Stimulated activated CD4-positive, alpha-beta T cell treated with anti-CD3 and anti-CD28 coated beads, Interleukin-1b, Interleukin-23, amount 100 ng/mL, for 48 hours (primary cell): ENCODE results near the gene ITGB1BP2.
A peak's percentile ranks its signal among the peaks of the same experiment; 100 is the strongest.
"Not testable (repeated sequence)": the region's sequence is repeated elsewhere in the genome, so short reads cannot be mapped to it uniquely, and the experiment has no call there.

Source experiments
- DNase-seq: peaks from one replicate; pipeline ENCODE4 v3.0.0-alpha.2; 2020

ITGB1BP2 gene

DNA sequence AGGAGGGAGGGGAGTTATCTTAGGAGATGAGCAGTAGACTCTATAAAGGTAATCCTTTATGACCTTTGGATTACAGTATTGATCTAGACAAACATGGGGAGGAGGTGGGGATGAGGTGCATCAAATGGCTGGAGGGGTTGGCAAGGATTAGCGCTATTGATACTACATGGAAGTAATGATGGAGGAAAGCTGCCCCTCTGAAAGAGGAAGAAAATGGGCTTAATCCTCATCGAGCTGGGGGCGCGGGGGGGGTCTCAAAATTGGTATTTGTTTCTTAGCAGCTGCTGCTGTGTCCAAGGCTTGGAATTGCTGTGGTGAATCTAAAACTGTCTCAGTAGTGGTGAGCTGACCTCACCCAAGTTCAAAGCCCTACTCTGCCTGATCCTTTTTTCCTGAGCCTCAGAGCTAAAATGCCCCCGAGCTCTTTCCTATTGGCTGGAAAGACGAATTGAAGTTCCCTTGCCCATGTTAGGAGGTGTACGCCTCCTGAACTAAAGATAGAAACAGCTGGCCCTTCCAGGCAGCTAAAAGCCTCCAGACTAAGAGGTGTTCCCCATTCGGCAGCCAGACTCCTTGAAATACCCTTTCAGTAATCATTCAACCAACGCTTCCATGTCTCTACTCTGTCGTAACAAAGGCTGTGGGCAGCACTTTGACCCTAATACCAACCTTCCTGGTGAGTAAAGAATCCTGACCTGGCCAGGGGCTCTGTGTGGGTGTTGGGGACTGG lies at the start of gene ITGB1BP2:
ITGB1BP2 (plus strand) TSS at position 556 of the 730 bp plus-strand sequence; CDS start at position 613, 57 bp downstream.
- DNase-seq, result no peak

DNA sequence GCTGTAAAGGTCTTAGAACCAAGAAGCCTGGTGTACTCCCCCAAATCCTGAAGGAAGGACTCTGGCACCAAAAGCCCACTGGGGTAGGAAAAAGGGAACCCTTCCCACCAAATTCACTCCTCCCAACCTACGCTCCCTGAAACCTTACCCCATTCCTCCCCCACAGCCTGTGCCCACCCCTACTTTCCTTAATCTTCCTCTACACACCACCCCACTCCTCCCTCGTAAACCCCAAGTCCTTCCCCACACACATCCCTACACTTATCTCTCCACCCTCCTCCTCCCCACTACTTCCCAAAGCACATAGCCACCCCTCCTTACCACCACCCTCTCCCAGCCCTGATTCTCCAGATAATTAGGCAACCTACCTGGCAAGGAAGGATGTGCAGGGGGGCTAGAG lies 49.3 kb upstream of the ITGB1BP2 start:
- no peak for DNase-seq

DNA sequence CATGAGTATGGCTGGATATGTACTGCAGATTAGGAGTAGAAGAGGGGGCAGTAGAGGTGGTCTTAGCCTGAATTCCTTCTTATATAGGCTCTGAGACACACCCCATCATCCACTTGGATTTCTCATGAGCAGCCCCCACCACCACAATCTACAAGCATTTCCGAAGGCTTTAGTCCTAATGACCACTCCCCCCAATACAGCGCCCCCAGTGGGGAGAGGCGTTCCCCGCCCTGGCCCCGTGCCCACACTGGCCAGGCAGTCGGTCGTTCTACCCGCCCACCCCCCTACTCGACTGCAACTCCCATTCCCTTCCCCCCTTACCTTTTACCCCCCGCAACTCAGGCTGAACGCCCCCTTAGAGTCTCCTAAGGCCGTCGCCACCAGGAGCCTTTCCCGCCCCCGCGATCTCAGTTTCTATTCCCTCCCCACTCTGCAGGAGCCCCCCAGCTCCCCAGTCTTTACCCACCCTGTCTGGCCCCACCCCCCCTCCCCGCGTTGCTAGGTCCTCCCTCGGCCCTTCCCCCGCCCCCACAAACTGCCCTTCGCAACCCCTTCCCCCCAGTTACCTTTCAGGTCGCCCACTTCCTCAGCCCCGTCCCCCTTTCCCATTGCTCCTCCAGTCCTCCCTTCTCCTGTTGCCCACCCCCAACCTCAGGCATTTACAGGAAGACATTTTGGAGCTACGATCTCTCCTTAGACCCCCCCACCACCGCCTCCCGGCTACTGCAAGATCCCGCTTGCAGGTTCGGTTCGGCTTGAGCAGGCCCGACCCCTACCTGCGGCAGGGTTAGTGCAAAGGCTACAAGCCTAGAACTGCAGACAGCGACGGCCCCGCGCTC lies 48.1 kb upstream of the ITGB1BP2 start:
- peak; percentile 27 for DNase-seq

DNA sequence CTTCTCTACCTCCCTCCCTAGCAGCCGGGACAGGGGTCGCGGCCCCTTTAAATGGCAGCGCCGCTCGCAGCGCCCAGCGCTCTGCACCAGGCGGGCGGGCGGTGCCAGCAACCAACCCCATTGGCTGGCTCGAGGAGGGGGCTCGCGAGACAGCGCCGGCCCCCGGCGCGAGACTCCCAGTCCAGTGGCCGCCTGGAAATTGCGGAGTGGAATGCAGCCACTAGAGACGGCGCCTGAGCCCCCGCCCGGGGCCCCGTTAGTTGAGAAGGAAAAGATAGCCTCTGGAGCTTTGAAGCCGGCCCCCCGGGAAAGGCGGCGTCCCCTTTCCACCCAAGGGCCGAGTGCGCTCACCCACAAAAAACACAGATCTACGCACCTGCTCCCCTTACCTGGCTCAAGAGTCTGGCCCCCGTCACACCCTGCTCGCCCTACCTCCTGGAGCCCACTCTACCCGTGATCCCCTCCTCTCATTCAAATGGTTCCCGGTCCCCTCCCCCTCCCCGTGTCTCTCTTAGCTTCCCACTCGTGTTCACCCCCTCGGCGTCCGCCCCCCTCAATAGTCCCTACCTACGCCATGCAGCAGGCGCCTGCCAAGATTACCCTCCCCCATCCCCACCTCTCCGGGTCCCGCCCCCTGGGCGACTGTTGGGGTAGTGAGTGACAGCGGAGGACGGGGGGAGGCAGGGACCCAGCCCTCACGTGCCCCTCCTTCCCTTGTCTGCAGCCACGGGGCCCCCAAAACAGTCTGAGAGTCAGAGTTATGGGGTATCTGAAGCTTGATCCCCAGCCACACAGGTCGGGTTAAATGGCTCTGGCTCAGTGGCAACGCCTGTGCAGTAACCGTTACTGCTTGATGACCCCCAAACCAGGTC lies 47.2 kb upstream of the ITGB1BP2 start, which contains the start of gene ZMYM3:
ZMYM3 (minus strand) TSS at position 49 of the 872 bp plus-strand sequence. CDS start 885 bp downstream, outside the sequence.
- DNase-seq, result peak; percentile 80

DNA sequence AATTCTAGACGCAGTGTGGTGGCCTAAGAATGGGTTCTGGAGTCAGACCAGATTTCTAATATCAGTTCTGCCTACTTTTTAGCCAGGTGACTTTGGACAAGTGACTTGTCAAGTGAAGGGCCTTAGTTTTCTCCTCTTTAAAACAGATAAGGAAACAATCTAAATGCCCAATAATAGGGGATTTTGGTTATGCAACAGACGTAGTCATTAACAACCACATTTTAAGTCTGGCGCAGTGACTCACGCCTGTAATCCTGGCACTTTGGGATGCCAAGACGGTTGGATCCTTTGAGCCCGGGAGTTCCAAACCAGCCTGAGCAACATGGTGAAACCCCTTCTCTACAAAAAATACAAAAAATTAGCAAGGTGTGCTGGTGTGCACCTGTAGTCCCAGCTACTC lies 45.5 kb upstream of the ITGB1BP2 start:
- no peak for DNase-seq

DNA sequence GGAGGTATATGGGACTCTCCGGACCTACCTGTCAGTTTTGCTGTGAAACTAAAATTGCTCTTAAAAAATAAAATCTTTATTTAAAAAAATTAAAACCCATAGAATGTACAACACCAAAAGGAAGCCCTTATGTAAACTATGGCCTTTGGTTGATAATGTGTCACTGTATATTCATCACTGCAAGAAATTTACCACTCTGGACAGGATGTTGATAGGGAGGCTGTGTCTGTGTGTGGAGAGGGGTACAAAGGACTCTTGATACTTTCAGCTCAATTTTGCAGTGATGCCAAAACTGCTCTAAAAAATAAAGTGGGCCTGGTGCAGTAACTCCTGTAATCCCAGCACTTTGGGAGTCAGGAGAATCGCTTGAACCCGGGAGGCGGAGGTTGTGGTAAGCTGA lies 44.7 kb upstream of the ITGB1BP2 start:
- DNase-seq, result no peak

DNA sequence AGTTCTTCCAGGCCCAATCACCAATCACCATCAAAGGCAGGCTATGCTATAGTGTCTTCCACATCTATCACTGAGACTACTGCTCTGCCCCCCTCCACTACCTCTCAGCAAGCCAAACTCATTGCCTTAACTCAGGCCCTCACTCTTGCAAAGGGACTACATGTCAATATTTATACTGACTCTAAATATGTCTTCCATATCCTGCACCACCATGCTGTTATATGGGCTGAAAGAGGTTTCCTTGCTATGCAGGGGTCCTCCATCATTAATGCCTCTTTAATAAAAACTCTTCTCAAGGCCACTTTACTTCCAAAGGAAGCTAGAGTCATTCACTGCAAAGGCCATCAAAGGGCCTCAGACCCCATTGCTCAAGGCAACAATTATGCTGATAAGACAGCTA lies 32.9 kb upstream of the ITGB1BP2 start:
- not testable (repeated sequence) for DNase-seq

DNA sequence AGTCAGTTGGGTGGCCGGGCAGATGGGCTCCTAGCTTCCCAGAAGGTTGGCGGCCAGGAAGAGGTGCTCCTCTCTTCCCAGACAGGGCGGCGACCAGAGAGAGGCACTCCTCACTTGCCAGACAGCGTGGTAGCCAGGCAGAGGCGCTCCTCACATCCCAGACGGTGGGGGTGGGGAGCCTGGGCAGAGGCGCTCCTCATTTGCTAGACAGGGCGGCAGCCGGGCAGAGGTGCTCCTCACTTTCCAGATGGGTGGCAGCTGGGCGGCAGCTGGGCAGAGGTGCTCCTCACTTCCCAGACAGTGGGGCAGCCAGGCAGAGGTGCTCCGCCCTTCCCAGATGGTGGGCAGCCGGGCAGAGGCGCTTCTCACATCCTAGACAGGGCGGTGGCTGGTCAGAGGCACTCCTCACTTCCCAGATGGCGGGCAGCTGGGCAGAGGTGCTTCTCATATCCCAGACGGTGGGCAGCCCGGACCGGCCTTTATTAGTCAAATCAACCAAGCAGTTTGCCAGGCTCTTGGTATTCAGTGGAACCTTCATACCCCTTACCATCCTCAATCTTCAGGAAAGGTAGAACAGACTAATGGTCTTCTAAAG lies 31.7 kb upstream of the ITGB1BP2 start:
- DNase-seq, result no peak

DNA sequence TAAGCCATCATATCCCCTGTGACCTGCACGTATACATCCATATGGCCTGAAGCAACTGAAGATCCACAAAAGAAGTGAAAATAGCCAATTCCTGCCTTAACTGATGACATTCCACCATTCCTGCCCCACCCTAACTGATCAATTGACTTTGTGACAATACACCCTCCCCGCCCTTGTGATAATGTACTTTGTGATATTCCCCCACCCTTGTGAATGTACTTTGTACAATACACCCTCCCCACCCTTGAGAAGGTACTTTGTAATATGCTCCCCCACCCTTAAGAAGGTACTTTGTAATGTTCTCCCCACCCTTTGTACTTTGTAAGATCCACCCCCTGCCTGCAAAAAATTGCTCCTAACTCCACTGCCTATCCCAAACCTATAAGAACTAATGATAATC lies 29.2 kb upstream of the ITGB1BP2 start:
- DNase-seq, result not testable (repeated sequence)

DNA sequence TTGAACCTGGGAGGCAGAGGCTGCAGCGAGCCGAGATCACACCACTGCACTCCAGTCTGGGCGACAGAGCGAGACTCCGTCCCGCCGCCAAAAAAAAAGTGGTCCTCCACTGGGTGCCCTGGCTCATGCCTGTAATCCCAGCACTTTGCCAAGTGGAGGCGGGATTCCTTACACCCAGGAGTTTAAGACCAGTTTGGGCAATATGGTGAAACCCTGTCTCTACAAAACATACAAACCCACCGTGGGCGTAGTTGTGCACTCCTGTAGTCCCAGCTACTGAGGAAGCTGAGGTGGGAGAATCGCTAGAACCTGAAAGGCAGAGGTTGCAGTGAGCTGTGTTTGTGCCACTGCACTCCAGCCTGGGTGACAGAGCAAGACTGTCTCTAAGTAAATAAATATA lies 20.2 kb upstream of the ITGB1BP2 start:
- DNase-seq, result not testable (repeated sequence)

DNA sequence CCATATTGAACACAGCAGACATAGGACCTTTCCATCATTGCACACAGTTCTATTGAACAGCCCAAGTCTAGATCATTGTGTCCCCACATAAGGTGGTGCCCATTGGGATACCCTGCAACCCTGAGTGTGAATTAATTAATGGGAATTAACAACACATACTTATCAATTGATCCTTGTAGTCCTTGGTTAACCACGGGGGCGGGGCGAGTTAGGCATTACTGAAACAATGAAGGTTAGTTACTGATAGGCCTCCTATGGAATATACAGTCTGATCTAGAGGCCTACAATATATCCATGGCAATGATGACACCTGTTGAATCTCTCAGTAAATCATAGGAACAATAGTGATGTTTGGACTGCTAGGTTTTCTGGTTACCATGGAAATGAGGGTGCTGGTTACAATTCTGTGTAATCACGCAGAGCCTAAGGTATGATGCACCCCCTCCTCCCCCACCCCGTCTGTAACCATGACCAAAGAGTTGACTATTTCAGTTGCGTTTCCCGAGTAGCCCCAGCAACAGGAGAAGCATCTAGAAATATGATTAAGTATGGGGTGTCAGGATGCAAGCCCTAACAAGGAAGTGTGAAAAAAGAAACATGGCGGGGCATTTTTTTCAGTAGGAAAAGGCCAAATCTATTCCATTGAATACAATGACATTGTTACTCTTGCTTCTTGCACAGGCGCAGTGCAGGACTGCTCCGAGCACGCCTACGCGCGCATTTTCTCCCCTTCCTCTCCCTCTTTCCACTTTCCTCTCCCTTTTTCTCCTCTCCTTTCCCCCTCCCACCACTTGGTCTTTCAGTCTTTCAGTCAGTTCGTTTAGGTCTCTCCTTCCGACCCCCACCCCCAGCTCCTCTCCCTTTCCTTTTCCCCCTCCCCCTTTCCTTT lies 18.8 kb upstream of the ITGB1BP2 start:
- DNase-seq, result peak; percentile 74

DNA sequence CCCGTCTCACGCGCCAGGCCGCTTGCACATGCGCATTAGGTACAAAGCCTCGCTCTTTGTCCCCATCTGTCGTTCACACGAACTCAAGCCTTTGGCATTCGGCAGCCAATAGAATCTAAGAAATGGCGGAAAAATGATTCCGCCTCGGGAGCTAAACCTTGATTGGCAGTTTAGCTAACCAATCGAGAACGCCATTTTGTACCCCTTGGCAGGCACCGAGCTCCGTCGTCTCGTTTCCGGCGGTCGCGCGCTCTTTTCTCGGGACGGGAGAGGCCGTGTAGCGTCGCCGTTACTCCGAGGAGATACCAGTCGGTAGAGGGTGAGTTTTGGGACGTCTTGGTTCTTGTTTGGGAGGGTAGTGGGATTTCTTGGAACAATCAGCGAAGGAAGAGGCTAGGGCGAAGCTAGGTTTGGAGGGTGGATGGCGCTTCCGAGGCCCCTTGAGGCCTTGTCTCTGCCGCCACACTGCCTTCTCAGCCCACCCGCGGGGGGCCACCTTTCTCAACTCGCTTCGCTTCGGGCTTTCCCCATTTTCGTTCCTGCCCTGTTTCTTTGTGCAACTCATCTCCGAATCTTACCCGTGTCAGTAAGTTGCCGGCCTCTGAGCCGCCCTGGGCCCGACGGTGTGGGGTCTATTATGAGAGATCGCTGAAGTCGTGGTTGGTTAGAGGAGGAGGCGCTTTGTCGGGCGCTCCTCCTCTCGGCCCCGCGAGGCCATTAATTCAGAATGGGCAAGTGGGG lies 18.0 kb upstream of the ITGB1BP2 start, which contains the start of gene NONO:
NONO (plus strand) TSS at position 233 of the 741 bp plus-strand sequence. CDS start 7,003 bp downstream, outside the sequence.
- peak; percentile 85 for DNase-seq

DNA sequence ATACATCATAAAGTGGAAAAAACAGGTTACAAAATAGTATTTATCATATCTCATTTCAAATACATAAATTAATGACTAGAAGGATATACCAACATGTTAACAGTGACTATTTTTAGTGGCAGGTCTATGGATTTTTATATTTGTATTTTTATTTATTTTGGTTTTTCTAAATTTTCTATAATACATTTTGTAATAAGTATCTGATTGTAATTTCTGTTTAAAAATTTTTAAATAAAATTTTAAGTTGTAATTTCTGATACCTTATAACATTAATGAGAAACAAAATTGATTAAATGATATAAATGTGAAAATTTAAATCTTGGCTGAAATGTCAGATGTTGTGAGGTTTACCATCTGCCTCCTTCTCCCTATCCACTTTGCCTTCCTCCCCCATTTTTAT lies 15.6 kb upstream of the ITGB1BP2 start:
- no peak for DNase-seq

DNA sequence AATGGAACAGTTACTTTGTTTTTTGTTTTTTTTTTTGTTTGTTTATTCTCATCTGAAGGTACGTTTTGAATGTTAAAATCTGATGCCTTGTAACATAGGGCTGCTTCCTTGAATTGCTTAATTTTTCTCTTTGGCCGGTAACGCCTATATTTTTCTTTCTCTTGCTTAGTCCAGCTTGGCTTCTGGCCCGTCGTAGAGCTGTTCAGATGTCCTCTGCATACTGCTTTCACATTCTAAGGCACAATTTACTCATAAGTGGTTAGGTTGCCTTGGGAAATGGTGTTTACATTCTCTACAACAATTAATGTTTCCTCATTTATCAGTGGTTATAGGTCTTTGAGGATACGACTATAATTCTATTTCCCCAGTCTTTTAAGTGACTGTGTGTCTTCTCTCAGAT lies 10.2 kb upstream of the ITGB1BP2 start:
- no peak for DNase-seq

DNA sequence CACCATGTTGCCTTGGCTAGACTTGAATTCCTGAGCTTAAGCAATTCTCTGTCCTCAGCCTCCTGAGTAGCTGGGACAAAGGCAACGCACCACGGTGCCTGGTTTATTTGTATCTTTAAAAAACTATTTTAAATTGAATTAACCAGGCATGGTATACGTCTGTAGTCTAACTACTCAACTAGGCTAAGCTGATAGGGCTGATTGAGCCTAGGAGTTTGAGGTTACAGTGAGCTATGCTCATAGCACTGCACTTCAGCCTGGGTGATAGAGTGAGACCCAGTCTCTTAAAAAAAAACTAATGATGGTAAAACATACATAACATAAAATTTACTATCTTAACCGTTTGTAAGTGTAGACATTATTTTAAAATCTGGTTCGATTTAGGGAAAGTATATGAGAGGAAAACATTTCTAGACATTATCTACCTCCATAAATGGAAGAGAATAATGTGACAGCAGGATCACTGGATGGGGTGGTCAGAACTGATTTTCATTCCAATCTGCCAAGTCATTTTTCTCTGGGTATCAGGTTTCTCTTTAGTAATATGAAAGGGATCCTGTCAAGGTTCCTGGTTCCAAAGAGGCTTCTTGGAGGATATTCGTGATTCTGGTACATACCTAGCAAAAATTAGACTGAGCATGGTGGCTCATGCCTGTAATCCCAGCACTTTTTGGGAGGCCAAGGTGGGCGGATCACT lies 8.7 kb upstream of the ITGB1BP2 start:
- no peak for DNase-seq

DNA sequence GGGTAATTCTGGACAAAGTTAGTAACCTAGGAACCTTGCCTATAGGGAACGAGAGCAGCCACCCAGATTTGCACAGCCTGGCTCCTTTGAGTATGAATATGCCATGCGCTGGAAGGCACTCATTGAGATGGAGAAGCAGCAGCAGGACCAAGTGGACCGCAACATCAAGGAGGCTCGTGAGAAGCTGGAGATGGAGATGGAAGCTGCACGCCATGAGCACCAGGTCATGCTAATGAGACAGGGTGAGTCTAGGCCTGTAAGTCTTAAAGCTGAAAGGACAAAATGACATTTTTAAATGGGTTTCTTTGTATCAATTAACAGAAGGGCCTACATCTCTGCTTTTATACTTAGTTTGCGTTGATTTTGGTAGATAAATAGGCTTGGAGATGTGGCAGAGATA lies 4.7 kb upstream of the ITGB1BP2 start:
- DNase-seq, result no peak

DNA sequence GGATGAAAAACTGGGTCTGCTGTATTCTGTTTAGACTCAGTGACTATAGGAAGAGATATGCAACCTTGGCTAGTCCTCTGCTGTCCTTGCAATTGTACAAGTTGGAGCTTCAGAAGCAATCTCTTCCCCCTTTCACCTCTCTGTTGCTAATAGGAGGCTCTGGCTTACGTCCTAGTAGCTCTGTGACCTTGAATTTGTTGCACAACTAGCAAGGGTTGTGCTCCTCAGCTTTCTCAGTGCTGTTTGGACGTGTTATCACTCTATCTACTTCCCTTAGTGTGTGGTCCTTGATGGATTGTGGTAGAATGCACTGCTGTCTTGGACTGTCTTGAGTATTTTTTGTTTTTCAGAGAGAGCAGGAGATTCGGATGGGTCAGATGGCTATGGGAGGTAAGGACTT lies 3.4 kb upstream of the ITGB1BP2 start:
- DNase-seq, result no peak

DNA sequence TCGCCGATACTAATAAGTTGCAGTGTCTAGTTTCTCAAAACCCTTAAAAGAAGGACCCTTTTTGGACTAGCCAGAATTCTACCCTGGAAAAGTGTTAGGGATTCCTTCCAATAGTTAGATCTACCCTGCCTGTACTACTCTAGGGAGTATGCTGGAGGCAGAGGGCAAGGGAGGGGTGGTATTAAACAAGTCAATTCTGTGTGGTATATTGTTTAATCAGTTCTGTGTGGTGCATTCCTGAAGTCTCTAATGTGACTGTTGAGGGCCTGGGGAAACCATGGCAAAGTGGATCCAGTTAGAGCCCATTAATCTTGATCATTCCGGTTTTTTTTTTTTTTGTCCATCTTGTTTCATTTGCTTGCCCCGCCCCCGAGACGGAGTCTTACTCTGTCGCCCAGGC lies 1.5 kb upstream of the ITGB1BP2 start:
- DNase-seq, result not testable (repeated sequence)

DNA sequence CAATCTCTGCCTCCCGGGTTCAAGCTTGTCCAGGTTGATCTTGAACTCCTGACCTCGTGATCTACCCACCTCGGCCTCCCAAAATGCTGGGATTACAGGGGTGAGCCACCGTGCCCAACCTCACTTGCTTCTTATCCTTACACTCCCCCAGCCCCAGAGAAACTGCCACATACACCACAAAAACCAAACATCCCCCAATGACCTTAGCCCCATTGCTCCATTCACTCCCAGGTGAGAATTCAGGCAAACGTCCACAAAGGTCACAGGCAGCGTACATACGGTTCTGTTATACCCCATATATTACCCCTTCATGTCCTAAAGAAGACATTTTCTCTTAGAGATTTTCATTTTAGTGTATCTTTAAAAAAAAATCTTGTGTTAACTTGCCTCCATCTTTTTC lies 1.1 kb upstream of the ITGB1BP2 start:
- DNase-seq, result not testable (repeated sequence)
